ENCODE data around the gene PCSK6. TPM values are rescaled to one million over a fixed set of nuclear protein-coding genes. Genes with fewer than 3 reads are reported as not detected.

Gene PCSK6
- total RNA-seq, 1 donor from 2014 or later: 1.3 TPM

- TF ChIP-seq EZH2 (IDR thresholded peaks at IDR 0.05; ENCODE audit: insufficient read depth, low read length) (no peak), CTCF (IDR thresholded peaks at IDR 0.05; ENCODE audit: insufficient read depth, low read depth, low read length) (no peak)
- Histone ChIP-seq H3K79me2 (ENCODE audit: insufficient read depth, low read length) (no peaks in the 10 kb centered on the region), H3K4me1 (ENCODE audit: insufficient read depth, low read length) (no peaks in the 10 kb centered on the region), H4K20me1 (ENCODE audit: insufficient read depth, low read length) (no peaks in the 10 kb centered on the region), H3K36me3 (ENCODE audit: insufficient read depth, low read length) (no peaks in the 10 kb centered on the region), H2AFZ (ENCODE audit: low read depth, low read length) (no peak overlapping the region), H3K4me3 (ENCODE audit: insufficient read depth, low read depth, low read length) (no peak overlapping the region), H3K27me3 (ENCODE audit: insufficient read depth, low read length) (peaks cover 3% of the 10 kb centered on the region), H3K9ac (ENCODE audit: low read length) (no peak overlapping the region), H3K27ac (ENCODE audit: low read depth, low read length) (no peak overlapping the region), H3K4me2 (ENCODE audit: low read length) (no peak overlapping the region), H3K9me3 (ENCODE audit: insufficient read depth, low read depth, low read length) (peaks cover 2% of the 10 kb centered on the region)
- H3K4me1 Mint-ChIP-seq (ENCODE audit: low read depth, unreplicated experiment): no peaks in the 10 kb centered on the region
- FAIRE-seq (no peak), DNase-seq (ENCODE audit: low read depth) (no peak)
- H3K36me3 Mint-ChIP-seq (ENCODE audit: low read depth, unreplicated experiment): no peaks in the 10 kb centered on the region
- peaks cover 5% of the 10 kb centered on the region for H3K27me3 Mint-ChIP-seq (ENCODE audit: low read depth, unreplicated experiment)
- H3K27ac Mint-ChIP-seq (ENCODE audit: unreplicated experiment): no peak overlapping the region
- no peak overlapping the region for H3K4me3 Mint-ChIP-seq (ENCODE audit: unreplicated experiment)
- H3K9me3 Mint-ChIP-seq (ENCODE audit: unreplicated experiment): no peaks in the 10 kb centered on the region
Measured at GRCh38 chr15:101509279-101509678, 19.8 kb upstream of the PCSK6 start.

- H3K36me3 ChIP-seq (ENCODE audit: insufficient read depth, low read length): no peaks in the 10 kb centered on the region
- H3K36me3 Mint-ChIP-seq (ENCODE audit: low read depth, unreplicated experiment): no peaks in the 10 kb centered on the region
- no peak overlapping the region for H3K4me3 ChIP-seq (ENCODE audit: insufficient read depth, low read depth, low read length)
Measured at GRCh38 chr15:101506491-101506890, 17.0 kb upstream of the PCSK6 start.

More at GRCh38 chr15:101506491-101506890, 17.0 kb upstream of the PCSK6 start:
- Histone ChIP-seq H3K27me3 (ENCODE audit: insufficient read depth, low read length) (peaks cover 6% of the 10 kb centered on the region), H3K4me2 (ENCODE audit: low read length) (no peak overlapping the region), H3K79me2 (ENCODE audit: insufficient read depth, low read length) (no peaks in the 10 kb centered on the region), H2AFZ (ENCODE audit: low read depth, low read length) (no peak overlapping the region), H3K27ac (ENCODE audit: low read depth, low read length) (no peak overlapping the region), H4K20me1 (ENCODE audit: insufficient read depth, low read length) (no peaks in the 10 kb centered on the region), H3K9ac (ENCODE audit: low read length) (no peak overlapping the region), H3K4me1 (ENCODE audit: insufficient read depth, low read length) (no peaks in the 10 kb centered on the region), H3K9me3 (ENCODE audit: insufficient read depth, low read depth, low read length) (no peaks in the 10 kb centered on the region)
- DNase-seq (ENCODE audit: low read depth) (no peak), FAIRE-seq (no peak)
- Mint-ChIP-seq H3K9me3 (ENCODE audit: unreplicated experiment) (no peaks in the 10 kb centered on the region), H3K27ac (ENCODE audit: unreplicated experiment) (no peak overlapping the region), H3K4me1 (ENCODE audit: low read depth, unreplicated experiment) (no peaks in the 10 kb centered on the region), H3K27me3 (ENCODE audit: low read depth, unreplicated experiment) (peaks cover 12% of the 10 kb centered on the region), H3K4me3 (ENCODE audit: unreplicated experiment) (no peak overlapping the region)
- TF ChIP-seq CTCF (IDR thresholded peaks at IDR 0.05; ENCODE audit: insufficient read depth, low read depth, low read length): no peak
- no peak for TF ChIP-seq EZH2 (IDR thresholded peaks at IDR 0.05; ENCODE audit: insufficient read depth, low read length)
